NCI-H460 (cell line): Measurements from ENCODE around the gene RBMX2. TPM values are rescaled to one million over a fixed set of nuclear protein-coding genes. Genes with fewer than 3 reads are reported as not detected.

Experiments used
- DNase-seq: peaks from one replicate; pipeline ENCODE4 v3.0.0-alpha.2; 2016; ENCODE audit warnings: low read depth; ENCODE audit errors: extremely low read depth
- total RNA-seq: library from RNA; depleted of rRNA; stranded (reverse); fragments of >200 nt; shearing (Covaris generic); gene quantifications from 2 replicates; pipeline ENCODE4 v1.2.3, GENCODE V29; 2014; rRNA removed

The RBMX2 gene
- total RNA-seq, 1 experiment from 2014 or later, result 46.8 TPM

DNA sequence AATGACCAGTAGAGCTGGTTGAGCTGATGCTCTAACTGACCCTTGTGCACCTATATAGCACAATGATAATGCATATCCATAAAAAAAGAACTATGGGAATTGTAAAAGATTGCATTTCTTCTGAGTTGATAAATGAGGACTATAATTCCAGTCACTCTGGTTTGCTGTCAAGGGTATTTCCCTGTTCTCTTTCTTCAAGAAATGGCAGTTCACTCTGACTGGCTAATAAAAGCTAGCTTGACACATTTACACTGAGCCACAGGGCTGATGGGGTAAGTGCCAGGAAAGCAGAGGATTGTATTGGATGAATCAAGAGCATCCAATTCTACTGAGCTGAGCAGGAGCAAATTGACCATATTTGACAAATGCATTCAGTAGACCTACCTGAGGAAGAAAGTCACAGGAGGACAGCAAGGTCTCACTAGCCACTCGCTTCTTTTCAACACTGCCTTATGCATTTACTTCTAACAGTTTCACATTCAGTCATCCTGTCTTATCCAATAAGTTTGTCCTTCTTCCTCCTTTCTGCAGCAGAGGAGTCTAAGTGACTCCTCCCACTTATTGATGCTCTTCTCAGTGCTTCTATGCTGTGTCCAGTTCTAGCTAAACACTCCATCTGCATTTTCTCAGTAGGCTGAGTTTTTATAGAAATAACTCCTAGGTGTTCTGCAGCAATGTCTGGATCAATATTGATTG is 43.0 kb downstream of the RBMX2 start:
- no peak for DNase-seq

DNA sequence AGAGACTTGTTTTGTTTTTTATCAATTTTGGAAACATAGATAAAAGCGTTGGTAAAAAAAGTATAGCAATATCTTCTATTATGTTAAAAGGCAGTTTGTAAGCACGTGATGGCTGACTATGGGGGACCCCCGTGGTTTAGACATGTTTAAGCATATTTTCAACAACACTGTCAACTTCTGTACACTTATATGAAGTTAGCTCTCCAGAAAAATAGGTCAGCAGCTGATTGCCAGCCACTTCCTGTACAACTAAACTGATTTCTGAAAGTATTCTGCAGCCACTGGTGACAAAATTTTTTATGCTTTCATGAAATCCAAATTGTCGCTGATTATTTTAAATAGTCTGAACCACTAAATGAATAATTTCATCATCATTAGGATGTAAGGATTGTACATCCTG is 45.2 kb downstream of the RBMX2 start:
- DNase-seq, result no peak

Other genes with a start within 250 kb of the RBMX2 start
- gene AIFM1, start 236.1 kb upstream of the RBMX2 start, total RNA-seq, result 36.3 and 45.7 TPM in 2 replicates
- not detected in 2 replicates for gene RAB33A, start 230.0 kb upstream of the RBMX2 start, total RNA-seq
- 32.8 and 34.2 TPM in 2 replicates for gene ZNF280C, start 133.1 kb upstream of the RBMX2 start, total RNA-seq
- 15.8 and 19.0 TPM in 2 replicates for gene SLC25A14, start 62.1 kb upstream of the RBMX2 start, total RNA-seq
- not detected in 2 replicates for gene GPR119, start 16.3 kb upstream of the RBMX2 start, total RNA-seq